NT2/D1 (cell line): ENCODE results near the gene DYNLRB2.

Experiments used
- DNase-seq: peaks from one replicate; pipeline ENCODE4 v3.0.0-alpha.2; 2011; ENCODE audit warnings: low read depth, low spot score
- H3K27me3 ChIP-seq: 2 replicates; pipeline ENCODE4 v1.6.0; 2011; ENCODE audit warnings: mild to moderate bottlenecking; ENCODE audit not compliant: insufficient read length, insufficient read depth
- H3K36me3 ChIP-seq: 2 replicates; pipeline ENCODE4 v1.6.1; 2011; ENCODE audit warnings: mild to moderate bottlenecking, low read length, mixed read lengths; ENCODE audit not compliant: insufficient read depth, insufficient read length
- H3K4me1 ChIP-seq: 2 replicates; pipeline ENCODE4 v1.5.1; 2011; ENCODE audit not compliant: insufficient read depth, insufficient read length
- H3K4me3 ChIP-seq: 2 replicates; pipeline ENCODE4 v1.5.1; 2011; ENCODE audit warnings: low read depth; ENCODE audit not compliant: insufficient read length
- H3K9ac ChIP-seq: 2 replicates; pipeline ENCODE4 v1.6.0; 2011; ENCODE audit warnings: low read depth; ENCODE audit not compliant: insufficient read length
- H3K9me3 ChIP-seq: 2 replicates; pipeline ENCODE4 v1.5.1; 2011; ENCODE audit warnings: mild to moderate bottlenecking, low read length; ENCODE audit not compliant: insufficient read depth
- SUZ12 ChIP-seq: IDR thresholded peaks from 2 replicates; pipeline ENCODE4 v1.6.1; 2011; ENCODE audit not compliant: insufficient read length, insufficient read depth; ENCODE audit errors: extremely low read depth
- YY1 ChIP-seq: IDR thresholded peaks from 2 replicates; pipeline ENCODE4 v1.6.1; 2011; ENCODE audit not compliant: insufficient read length, insufficient read depth
- ZNF274 ChIP-seq: IDR thresholded peaks from 2 replicates; pipeline ENCODE4 v1.6.1; 2011; ENCODE audit warnings: mild to moderate bottlenecking, low read depth, low read length

The DYNLRB2 gene

GRCh38 chr16:80511824-80512592 lies 28.8 kb upstream of the DYNLRB2 start:
- no peak for DNase-seq
- TF ChIP-seq YY1 (no peak), SUZ12 (no peak), ZNF274 (no peak)
- no peaks in the 10 kb centered on the region for H3K27me3 ChIP-seq
- no peaks in the 10 kb centered on the region for H3K36me3 ChIP-seq
- no peak overlapping the region for H3K9ac ChIP-seq
- no peak overlapping the region for H3K4me3 ChIP-seq
- H3K9me3 ChIP-seq: no peaks in the 10 kb centered on the region
- H3K4me1 ChIP-seq: no peaks in the 10 kb centered on the region

- Histone ChIP-seq H3K4me3 (no peak overlapping the region), H3K27me3 (no peaks in the 10 kb centered on the region), H3K9ac (no peak overlapping the region), H3K9me3 (no peaks in the 10 kb centered on the region), H3K4me1 (no peaks in the 10 kb centered on the region), H3K36me3 (no peaks in the 10 kb centered on the region)
- TF ChIP-seq ZNF274 (no peak), SUZ12 (no peak), YY1 (no peak)
- DNase-seq: no peak
Observed at GRCh38 chr16:80512593-80512853, 28.3 kb upstream of the DYNLRB2 start.

- H3K4me1 ChIP-seq: no peaks in the 10 kb centered on the region
- H3K9me3 ChIP-seq: no peaks in the 10 kb centered on the region
- H3K4me3 ChIP-seq: no peak overlapping the region
- DNase-seq: no peak
- no peaks in the 10 kb centered on the region for H3K36me3 ChIP-seq
- no peaks in the 10 kb centered on the region for H3K27me3 ChIP-seq
- TF ChIP-seq SUZ12 (no peak), YY1 (no peak), ZNF274 (no peak)
- H3K9ac ChIP-seq: no peak overlapping the region
Observed at GRCh38 chr16:80515374-80515773, 25.4 kb upstream of the DYNLRB2 start.

GRCh38 chr16:80517846-80518245 lies 22.9 kb upstream of the DYNLRB2 start:
- H3K9ac ChIP-seq: no peak overlapping the region
- TF ChIP-seq SUZ12: no peak
- TF ChIP-seq ZNF274: no peak
- no peak for TF ChIP-seq YY1

GRCh38 chr16:80518436-80518835 lies 22.4 kb upstream of the DYNLRB2 start:
- H3K9me3 ChIP-seq: no peaks in the 10 kb centered on the region
- no peak overlapping the region for H3K9ac ChIP-seq
- no peak for DNase-seq

More at GRCh38 chr16:80517846-80518245, 22.9 kb upstream of the DYNLRB2 start:
- Histone ChIP-seq H3K4me1 (no peaks in the 10 kb centered on the region), H3K36me3 (no peaks in the 10 kb centered on the region), H3K27me3 (no peaks in the 10 kb centered on the region), H3K9me3 (no peaks in the 10 kb centered on the region), H3K4me3 (no peak overlapping the region)
- no peak for DNase-seq

GRCh38 chr16:80519189-80519588 lies 21.6 kb upstream of the DYNLRB2 start:
- no peaks in the 10 kb centered on the region for H3K36me3 ChIP-seq
- no peaks in the 10 kb centered on the region for H3K4me1 ChIP-seq
- no peak overlapping the region for H3K4me3 ChIP-seq
- no peaks in the 10 kb centered on the region for H3K9me3 ChIP-seq
- no peak overlapping the region for H3K9ac ChIP-seq
- H3K27me3 ChIP-seq: no peaks in the 10 kb centered on the region
- DNase-seq: no peak
- no peak for TF ChIP-seq ZNF274
- no peak for TF ChIP-seq SUZ12
- TF ChIP-seq YY1: no peak

More at GRCh38 chr16:80518436-80518835, 22.4 kb upstream of the DYNLRB2 start:
- TF ChIP-seq YY1 (no peak), ZNF274 (no peak), SUZ12 (no peak)
- no peaks in the 10 kb centered on the region for H3K27me3 ChIP-seq
- H3K4me1 ChIP-seq: no peaks in the 10 kb centered on the region
- H3K36me3 ChIP-seq: no peaks in the 10 kb centered on the region
- no peak overlapping the region for H3K4me3 ChIP-seq

GRCh38 chr16:80525420-80525819 lies 15.4 kb upstream of the DYNLRB2 start:
- Histone ChIP-seq H3K36me3 (no peaks in the 10 kb centered on the region), H3K9me3 (no peaks in the 10 kb centered on the region), H3K9ac (no peak overlapping the region), H3K4me1 (no peaks in the 10 kb centered on the region), H3K27me3 (no peaks in the 10 kb centered on the region), H3K4me3 (no peak overlapping the region)
- no peak for DNase-seq
- no peak for TF ChIP-seq SUZ12
- TF ChIP-seq ZNF274: no peak
- no peak for TF ChIP-seq YY1
